GM10266 (cell line): Measurements from ENCODE around the gene PLAU.
"Not testable (repeated sequence)": the region's sequence is repeated elsewhere in the genome, so short reads cannot be mapped to it uniquely, and the experiment has no call there.

Experiments used
- DNase-seq: peaks from one replicate; pipeline ENCODE4 v3.0.0; 2012; ENCODE audit errors: extremely low spot score
- TF ChIP-seq, protein P1 (sequence below): IDR thresholded peaks from 2 replicates; pipeline ENCODE4 v1.5.1; 2012; ENCODE audit warnings: mild to moderate bottlenecking, low read depth; ENCODE audit not compliant: control insufficient read depth, insufficient read depth; ENCODE audit errors: missing control alignments

PLAU gene

DNA sequence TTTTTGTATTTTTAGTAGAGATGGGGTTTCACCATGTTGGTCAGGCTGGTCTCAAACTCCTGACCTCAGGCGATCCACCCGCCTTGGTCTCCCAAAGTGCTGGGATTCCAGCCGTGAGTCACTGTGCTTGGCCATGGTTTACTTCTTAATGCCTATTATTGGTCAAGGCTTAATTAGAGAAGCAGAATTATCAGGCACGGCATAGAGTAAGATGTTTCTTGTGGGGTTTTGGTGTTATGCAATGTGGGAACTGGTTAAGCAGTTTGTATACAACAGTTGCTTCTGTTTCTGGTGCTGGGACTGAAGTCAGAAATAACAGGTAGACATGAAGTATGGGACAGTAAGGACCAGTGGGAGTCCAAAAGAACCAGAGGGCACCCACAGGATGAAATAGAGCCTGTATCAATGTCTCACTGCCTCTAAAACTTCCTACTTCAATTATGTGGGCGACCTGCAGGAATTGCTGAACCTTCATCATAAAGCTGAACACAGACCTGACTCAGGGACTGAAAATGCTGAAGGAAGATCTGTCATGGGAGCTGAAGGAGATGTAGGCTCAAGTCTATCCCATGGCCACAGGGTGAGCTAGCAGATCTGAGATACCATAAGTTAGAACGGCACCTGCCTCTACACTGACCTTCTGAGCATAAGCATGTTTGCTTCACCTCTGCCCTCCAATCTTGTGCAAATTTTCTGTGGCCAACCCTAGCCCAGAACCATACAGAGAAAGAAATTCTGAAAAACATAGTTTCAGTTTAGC is 48.7 kb downstream of the PLAU start:
- TF ChIP-seq, protein P1, sequence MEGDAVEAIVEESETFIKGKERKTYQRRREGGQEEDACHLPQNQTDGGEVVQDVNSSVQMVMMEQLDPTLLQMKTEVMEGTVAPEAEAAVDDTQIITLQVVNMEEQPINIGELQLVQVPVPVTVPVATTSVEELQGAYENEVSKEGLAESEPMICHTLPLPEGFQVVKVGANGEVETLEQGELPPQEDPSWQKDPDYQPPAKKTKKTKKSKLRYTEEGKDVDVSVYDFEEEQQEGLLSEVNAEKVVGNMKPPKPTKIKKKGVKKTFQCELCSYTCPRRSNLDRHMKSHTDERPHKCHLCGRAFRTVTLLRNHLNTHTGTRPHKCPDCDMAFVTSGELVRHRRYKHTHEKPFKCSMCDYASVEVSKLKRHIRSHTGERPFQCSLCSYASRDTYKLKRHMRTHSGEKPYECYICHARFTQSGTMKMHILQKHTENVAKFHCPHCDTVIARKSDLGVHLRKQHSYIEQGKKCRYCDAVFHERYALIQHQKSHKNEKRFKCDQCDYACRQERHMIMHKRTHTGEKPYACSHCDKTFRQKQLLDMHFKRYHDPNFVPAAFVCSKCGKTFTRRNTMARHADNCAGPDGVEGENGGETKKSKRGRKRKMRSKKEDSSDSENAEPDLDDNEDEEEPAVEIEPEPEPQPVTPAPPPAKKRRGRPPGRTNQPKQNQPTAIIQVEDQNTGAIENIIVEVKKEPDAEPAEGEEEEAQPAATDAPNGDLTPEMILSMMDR: no peak
- DNase-seq: no peak

DNA sequence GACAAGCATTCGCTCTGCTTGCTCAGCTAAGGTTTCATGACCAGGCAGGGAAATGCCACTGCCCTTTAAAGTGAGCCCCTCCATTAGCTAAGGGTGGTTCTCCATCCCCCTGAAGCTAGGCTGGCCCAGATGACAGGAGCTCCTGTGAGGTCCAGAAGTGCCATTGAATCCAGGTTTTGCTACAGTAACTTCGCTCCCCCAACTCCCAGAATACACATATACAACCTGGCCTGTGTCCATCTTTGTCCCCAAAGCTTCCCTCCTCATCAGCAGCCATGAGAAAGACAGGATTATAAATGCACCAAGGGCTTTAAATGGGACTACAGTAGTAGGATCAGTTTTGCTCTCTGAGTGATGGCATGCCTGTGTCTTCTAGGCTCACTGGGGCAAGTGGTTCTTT is 51.5 kb downstream of the PLAU start:
- TF ChIP-seq, protein P1: no peak
- DNase-seq: no peak

DNA sequence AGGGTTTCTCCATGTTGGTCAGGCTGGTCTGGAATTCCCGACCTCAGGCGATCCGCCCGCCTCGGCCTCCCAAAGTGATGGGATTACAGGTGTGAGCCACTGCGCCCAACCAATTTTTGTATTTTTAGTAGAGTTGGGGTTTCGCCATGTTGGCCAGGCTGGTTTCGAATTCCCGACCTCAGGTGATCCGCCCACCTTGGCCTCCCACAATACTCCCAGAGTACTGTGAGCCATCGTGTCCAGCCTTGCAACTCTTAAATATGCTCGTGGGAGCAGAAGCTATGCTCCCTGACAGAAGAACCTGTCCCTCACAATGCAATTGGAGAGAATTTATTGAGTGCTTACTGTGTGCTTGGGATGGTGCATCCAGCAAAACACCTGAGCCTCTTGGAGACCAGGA is 52.6 kb downstream of the PLAU start:
- DNase-seq: not testable (repeated sequence)

DNA sequence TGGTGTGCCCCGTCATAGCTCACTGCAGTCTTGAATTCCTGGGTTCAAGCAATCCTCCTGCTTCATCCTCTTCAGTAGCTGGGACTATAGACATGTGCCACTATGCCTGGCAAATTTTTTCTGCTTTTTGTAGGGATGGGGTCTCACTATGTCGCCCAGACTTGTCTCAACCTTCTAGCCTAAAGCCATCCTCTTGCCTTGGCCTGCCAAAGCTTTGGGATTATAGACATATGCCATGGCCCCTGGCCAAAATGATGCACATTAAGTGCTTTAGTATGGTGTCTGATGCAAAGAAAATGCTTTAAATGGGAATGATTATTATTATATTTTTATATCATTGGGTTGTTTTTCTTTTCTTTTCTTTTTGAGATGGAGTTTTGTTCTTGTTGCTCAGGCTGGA is 53.8 kb downstream of the PLAU start:
- TF ChIP-seq, protein P1: no peak

DNA sequence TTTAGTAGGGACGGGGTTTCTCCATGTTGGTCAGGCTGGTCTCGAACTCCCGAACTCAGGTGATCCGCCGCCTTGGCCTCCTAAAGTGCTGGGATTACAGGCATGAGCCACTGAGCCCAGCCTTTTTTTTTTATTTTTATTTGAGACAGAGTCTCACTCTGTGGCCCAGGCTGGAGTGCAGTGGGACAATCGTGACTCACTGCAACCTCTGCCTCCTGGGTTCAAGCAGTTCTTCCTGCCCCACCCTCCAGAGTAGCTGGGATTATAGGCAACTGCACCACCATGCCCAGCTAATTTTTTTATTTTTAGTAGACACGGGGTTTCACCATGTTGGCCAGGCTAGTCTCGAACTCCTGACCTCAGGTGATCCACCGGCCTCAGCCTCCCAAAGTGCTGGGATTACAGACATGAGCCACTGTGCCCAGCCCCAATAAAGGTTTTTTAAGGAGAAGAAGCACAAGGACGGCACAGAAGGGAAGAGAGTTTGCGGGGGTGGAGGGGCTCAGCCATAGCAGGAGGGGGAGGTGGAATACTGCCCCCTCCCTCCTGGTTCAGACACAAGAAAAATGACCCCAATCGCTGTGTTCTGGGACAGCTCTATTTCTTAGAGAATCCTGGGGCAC is 54.4 kb downstream of the PLAU start:
- not testable (repeated sequence) for DNase-seq

More for the DNA sequence above, 53.8 kb downstream of the PLAU start:
- DNase-seq: no peak

DNA sequence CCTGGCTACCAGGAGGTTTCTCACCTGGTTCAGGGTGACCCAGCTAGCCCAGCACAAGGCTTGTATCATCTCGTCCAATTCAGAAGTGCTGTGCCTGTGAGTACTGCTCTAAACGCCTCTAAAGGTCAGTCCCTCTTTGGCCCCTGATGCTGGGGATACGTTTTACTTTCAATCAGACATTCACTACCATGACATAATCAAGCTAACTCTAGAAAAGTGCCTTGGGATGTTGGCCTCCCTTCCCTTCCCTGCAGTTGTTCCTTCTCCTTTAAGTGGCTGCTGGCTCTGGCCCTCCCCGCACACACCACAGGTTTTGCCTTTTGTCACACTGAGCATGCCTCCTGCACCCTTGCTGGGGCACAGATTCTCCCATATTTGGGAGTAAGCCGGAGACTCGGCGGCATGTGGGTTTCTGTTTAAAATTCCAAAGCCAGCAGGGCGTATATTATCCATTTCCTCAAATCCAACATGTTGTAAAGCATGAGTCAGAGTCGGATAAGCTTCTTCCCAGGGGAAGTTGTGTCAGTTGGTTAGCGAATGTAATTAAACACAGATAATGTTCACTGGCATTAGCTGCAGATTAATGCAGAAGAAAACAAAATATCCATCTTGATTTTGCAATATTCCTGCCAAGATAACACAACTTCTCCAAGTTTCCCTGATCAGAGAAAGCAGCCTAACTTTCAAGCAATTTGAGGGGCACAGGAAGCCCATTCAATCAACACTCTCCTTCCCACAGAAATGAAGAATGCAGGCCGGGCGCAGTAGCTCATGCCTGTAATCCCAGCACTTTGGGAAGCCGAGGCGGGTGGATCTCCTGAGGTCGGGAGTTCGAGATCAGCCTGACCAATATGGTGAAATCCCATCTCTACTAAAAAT is 55.2 kb downstream of the PLAU start:
- no peak for DNase-seq
- TF ChIP-seq, protein P1: no peak

DNA sequence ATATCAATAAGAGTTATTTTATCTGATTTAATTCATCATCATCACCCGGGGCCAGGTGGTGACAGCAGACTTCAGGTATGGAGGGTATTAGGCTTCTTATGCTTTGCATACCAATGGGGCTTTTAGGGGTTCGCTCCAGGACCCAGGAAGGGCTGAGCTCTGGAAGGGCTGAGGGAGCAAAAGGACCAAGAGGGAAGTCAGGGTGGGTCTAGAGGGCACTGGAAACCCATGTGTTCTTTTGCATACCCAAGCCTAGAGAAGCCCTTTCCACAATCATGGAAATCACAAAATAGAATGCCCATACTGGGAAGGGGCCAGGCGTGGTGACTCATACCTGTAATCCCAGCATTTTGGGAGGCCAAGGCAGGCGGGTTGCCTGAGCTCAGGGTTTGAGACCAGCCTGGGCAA is 56.1 kb downstream of the PLAU start:
- DNase-seq: no peak

More for the DNA sequence above, 56.1 kb downstream of the PLAU start:
- TF ChIP-seq, protein P1: no peak
